K562 (cell line): Measurements from ENCODE around the gene KLK1. TPM values are rescaled to one million over a fixed set of nuclear protein-coding genes. Genes with fewer than 3 reads are reported as not detected.

Experiments used
- CREM ChIP-seq: IDR thresholded peaks from 2 replicates; pipeline ENCODE4 v1.6.1; 2014; ENCODE audit warnings: antibody characterized with exemption, low read depth
- ELF1 ChIP-seq: fragments of 200-800 bp; sonication (Bioruptor generic); IDR thresholded peaks from 2 replicates; pipeline ENCODE4 v1.6.1; 2016; ENCODE audit warnings: missing genetic modification characterization, missing compliant biosample characterization
- HDAC3 ChIP-seq: fragments of 450-650 bp; IDR thresholded peaks from 2 replicates; pipeline ENCODE4 v1.6.1; 2018; ENCODE audit warnings: borderline replicate concordance, mild to moderate bottlenecking, moderate library complexity; ENCODE audit not compliant: partially characterized antibody
- NCOA6 ChIP-seq: fragments of 450-650 bp; IDR thresholded peaks from 2 replicates; pipeline ENCODE4 v1.6.1; 2017; ENCODE audit warnings: mild to moderate bottlenecking
- PRPF4 ChIP-seq: fragments of 200-400 bp; formaldehyde crosslinking; IDR thresholded peaks from one replicate; pipeline ENCODE4 v1.6.1; 2017; ENCODE audit warnings: low read length, low read depth, mild to moderate bottlenecking; ENCODE audit not compliant: insufficient read depth, poor library complexity, severe bottlenecking
- SMAD3 ChIP-seq: fragments of 450-650 bp; formaldehyde crosslinking; conservative IDR thresholded peaks from 2 replicates; pipeline ENCODE4 v1.4.0; 2020; ENCODE audit warnings: mild to moderate bottlenecking
- SRSF3 ChIP-seq: fragments of 200-400 bp; formaldehyde crosslinking; IDR thresholded peaks from 2 replicates; pipeline ENCODE4 v1.6.1; 2016; ENCODE audit warnings: mild to moderate bottlenecking, low read length, moderate library complexity; ENCODE audit not compliant: insufficient read depth
- TCFL5 ChIP-seq: fragments of 250-450 bp; sonication (Bioruptor Pico); conservative IDR thresholded peaks from 2 replicates; pipeline ENCODE4 v1.6.1; 2021; ENCODE audit warnings: mild to moderate bottlenecking, moderate library complexity, matching md5 sums
- ZBTB1 ChIP-seq: sonication (generic); formaldehyde crosslinking; IDR thresholded peaks from 2 replicates; pipeline ENCODE4 v1.8.1; 2023; ENCODE audit warnings: missing genetic modification reagents, low read depth, mild to moderate bottlenecking, borderline replicate concordance
- ZNF232 ChIP-seq: sonication (generic); formaldehyde crosslinking; IDR thresholded peaks from 2 replicates; pipeline ENCODE4 v1.8.0; 2022; ENCODE audit warnings: mild to moderate bottlenecking, missing genetic modification reagents
- polyA plus RNA-seq, 8 experiments: library from polyadenylated mRNA; depleted of rRNA in 4 of 8; stranded (reverse) in 5 of 8; unstranded in 3 of 8; fragments of >200 nt; fragmentation: Nextera tagmentation in 2 of 8; fragmentation: Illumina TruSeq in 1 of 8; extraction: Ambion mirVana in 2 of 8; extraction: Trizol in 1 of 8; gene quantifications; 2 replicates each; pipeline versions ENCODE4 v1.2.1 to v1.2.3, GENCODE V29; 2011 to 2014; ENCODE audit warnings: inconsistent platforms in 1 of 8, missing spikeins in 1 of 8
- total RNA-seq, 7 experiments: library from RNA; depleted of rRNA in 6 of 7; stranded (reverse); fragments of >200 nt in 6 of 7; fragmentation: Illumina TruSeq in 2 of 7; extraction: Trizol in 2 of 7; gene quantifications; 2 replicates each; pipeline versions ENCODE4 v1.2.1 to v1.2.3, GENCODE V29; 2011 to 2021; ENCODE audit warnings: low replicate concordance in 1 of 7
- TF ChIP-seq, protein P1 (sequence below): fragments of 450-650 bp; conservative IDR thresholded peaks from 2 replicates; pipeline ENCODE4 v1.6.1; 2016; ENCODE audit warnings: missing genetic modification characterization, low read depth, mild to moderate bottlenecking, missing compliant biosample characterization, moderate library complexity
- TF ChIP-seq, protein P2 (sequence below), 3 experiments: fragments of 200-800 bp in 1 of 3; fragments of 250-450 bp in 1 of 3; fragments of 450-650 bp in 1 of 3; sonication (Bioruptor Pico) in 1 of 3; sonication (Bioruptor generic) in 1 of 3; formaldehyde crosslinking in 1 of 3; IDR thresholded peaks; 2 replicates each; pipeline versions ENCODE4 v1.6.1 to v1.8.0; 2016 to 2022; ENCODE audit warnings: mild to moderate bottlenecking in 2 of 3, missing genetic modification characterization in 2 of 3, missing compliant biosample characterization in 1 of 3, moderate library complexity in 1 of 3
- TF ChIP-seq, protein P3 (sequence below), 2 experiments: fragments of 450-650 bp; IDR thresholded peaks; 2 replicates each; pipeline ENCODE4 v1.6.1; 2016; ENCODE audit warnings: mild to moderate bottlenecking in 2 of 2, borderline replicate concordance in 1 of 2, low read depth in 1 of 2, moderate library complexity in 1 of 2

Gene KLK1
- total and polyA plus RNA-seq, 9 of the 15 experiments (the other 6 are each of a cell fraction or from before 2014, with no cell fraction given), result 0.87 to 15.4 (median 9.1) TPM

DNA sequence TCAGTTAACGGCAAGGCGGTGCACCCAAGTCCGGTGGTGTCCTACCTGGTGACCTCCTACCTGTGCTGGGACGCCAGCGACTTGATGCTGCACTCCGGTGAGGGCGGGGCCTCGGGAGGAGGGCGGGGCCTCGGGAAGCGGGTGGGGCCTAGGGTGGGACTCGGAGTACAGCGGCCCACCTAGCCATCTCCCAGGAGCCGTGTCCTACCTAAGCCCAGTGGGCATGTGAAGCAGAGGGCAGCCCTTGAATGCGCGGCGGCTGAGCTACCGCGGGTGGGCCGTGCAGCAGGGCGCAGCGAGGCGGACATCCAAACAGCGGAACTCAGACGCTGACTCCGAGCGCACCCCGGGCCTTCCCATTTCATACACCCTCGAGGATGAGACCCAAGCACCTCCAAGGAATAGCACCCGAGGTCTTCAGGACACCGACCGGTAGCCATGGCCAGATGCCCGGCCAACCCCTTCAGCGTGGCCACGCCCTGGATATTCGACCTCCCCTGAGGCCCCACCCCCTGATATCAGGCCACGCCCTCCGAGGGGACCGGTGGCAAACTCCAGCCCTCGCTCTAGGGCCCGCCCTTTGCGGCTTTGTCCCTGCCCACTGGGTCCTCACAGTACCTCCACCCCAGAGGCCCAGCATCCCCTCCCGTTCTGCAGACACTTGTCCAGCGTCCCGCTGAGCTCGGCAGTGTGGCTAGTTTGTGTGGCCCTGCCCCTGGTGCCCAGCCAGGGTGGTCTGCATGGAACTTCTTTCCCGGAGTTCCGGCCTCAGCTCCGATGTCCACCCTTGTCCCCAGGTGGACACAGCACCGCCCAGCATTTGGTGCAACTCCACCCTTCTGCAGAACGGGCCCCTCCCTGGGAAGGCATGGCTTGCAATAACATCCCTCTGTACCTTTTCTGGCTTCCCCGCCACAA, 5.4 kb downstream of the KLK1 start (continued):
- TF ChIP-seq, protein P1, sequence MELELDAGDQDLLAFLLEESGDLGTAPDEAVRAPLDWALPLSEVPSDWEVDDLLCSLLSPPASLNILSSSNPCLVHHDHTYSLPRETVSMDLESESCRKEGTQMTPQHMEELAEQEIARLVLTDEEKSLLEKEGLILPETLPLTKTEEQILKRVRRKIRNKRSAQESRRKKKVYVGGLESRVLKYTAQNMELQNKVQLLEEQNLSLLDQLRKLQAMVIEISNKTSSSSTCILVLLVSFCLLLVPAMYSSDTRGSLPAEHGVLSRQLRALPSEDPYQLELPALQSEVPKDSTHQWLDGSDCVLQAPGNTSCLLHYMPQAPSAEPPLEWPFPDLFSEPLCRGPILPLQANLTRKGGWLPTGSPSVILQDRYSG (tag), result no peak
- TF ChIP-seq, protein P2, sequence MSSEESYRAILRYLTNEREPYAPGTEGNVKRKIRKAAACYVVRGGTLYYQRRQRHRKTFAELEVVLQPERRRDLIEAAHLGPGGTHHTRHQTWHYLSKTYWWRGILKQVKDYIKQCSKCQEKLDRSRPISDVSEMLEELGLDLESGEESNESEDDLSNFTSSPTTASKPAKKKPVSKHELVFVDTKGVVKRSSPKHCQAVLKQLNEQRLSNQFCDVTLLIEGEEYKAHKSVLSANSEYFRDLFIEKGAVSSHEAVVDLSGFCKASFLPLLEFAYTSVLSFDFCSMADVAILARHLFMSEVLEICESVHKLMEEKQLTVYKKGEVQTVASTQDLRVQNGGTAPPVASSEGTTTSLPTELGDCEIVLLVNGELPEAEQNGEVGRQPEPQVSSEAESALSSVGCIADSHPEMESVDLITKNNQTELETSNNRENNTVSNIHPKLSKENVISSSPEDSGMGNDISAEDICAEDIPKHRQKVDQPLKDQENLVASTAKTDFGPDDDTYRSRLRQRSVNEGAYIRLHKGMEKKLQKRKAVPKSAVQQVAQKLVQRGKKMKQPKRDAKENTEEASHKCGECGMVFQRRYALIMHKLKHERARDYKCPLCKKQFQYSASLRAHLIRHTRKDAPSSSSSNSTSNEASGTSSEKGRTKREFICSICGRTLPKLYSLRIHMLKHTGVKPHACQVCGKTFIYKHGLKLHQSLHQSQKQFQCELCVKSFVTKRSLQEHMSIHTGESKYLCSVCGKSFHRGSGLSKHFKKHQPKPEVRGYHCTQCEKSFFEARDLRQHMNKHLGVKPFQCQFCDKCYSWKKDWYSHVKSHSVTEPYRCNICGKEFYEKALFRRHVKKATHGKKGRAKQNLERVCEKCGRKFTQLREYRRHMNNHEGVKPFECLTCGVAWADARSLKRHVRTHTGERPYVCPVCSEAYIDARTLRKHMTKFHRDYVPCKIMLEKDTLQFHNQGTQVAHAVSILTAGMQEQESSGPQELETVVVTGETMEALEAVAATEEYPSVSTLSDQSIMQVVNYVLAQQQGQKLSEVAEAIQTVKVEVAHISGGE (CRISPR knock-in tag; IDR thresholded peaks at IDR 0.05), result no peak
- TF ChIP-seq NCOA6 (no peak), CREM (no peak), SMAD3 (CRISPR knock-in tag) (no peak), PRPF4 (no peak), ELF1 (tag) (no peak), SRSF3 (no peak), ZBTB1 (CRISPR knock-in tag) (no peak; the same call in 1 of the 2 replicates), TCFL5 (CRISPR knock-in tag) (no peak), HDAC3 (no peak), ZNF232 (CRISPR knock-in tag) (no peak)
- TF ChIP-seq, protein P3, sequence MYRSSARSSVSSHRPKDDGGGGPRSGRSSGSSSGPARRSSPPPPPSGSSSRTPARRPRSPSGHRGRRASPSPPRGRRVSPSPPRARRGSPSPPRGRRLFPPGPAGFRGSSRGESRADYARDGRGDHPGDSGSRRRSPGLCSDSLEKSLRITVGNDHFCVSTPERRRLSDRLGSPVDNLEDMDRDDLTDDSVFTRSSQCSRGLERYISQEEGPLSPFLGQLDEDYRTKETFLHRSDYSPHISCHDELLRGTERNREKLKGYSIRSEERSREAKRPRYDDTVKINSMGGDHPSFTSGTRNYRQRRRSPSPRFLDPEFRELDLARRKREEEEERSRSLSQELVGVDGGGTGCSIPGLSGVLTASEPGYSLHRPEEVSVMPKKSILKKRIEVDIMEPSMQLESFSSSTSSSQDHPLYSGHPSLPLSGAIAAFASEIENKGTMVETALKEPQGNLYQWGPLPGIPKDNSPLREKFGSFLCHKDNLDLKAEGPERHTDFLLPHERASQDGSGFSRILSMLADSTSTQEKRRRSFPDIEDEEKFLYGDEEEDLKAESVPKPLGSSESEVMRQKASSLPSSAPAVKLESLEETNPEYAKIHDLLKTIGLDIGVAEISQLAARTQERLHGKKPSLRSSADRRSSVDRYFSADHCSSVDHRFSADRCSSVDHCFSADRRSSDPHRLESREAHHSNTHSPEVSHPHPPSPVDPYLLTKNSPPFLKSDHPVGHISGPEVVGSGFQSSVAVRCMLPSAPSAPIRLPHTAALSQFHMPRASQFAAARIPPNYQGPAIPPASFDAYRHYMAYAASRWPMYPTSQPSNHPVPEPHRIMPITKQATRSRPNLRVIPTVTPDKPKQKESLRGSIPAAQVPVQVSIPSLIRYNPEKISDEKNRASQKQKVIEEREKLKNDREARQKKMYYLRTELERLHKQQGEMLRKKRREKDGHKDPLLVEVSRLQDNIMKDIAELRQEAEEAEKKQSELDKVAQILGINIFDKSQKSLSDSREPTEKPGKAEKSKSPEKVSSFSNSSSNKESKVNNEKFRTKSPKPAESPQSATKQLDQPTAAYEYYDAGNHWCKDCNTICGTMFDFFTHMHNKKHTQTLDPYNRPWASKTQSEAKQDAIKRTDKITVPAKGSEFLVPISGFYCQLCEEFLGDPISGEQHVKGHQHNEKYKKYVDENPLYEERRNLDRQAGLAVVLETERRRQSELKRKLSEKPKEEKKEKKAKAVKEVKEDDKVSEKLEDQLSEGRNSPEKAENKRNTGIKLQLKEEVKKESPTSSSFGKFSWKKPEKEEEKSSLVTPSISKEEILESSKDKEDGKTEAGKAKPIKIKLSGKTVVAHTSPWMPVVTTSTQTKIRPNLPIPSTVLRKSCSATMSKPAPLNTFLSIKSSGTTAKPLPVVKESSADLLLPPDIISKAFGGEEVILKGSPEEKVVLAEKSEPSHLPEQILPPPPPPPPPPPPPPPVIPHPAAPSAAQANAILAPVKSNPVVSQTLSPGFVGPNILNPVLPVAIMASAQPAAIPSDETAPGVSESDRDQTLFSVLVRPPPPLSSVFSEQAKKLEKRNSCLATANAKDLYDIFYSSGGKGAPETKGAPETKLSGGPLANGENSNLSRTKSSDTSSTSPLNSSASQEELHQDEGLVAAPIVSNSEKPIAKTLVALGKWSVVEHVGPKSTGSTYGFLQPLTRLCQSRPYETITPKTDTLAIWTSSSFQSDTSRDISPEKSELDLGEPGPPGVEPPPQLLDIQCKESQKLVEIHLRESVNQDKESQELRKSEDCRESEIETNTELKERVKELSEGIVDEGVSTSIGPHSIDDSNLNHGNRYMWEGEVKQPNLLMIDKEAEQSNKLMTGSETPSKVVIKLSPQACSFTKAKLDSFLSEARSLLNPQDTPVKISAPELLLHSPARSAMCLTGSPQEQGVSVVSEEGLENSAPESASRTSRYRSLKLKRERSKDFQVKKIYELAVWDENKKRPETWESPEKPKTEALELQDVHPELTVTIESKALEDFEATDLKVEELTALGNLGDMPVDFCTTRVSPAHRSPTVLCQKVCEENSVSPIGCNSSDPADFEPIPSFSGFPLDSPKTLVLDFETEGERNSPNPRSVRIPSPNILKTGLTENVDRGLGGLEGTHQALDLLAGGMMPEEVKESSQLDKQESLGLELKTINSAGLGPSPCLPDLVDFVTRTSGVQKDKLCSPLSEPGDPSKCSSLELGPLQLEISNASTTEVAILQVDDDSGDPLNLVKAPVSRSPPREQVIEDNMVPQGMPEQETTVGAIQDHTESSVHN (IDR thresholded peaks at IDR 0.05; ENCODE audit: borderline replicate concordance in 1 of 2, low read depth in 1 of 2), result no peak
